Keratinocyte (primary cell): ENCODE data around the gene ZNF641. TPM values are rescaled to one million over a fixed set of nuclear protein-coding genes. Genes with fewer than 3 reads are reported as not detected.
"Not testable (repeated sequence)": the region's sequence is repeated elsewhere in the genome, so short reads cannot be mapped to it uniquely, and the experiment has no call there.

Experiments
- DNase-seq: peaks from one replicate; pipeline ENCODE4 v3.0.0-alpha.2; 2011; ENCODE audit warnings: low read depth, missing footprints, low spot score
- FAIRE-seq: peaks from 2 replicates; lab custom pipeline; 2011; peaks lifted over from hg19 to GRCh38; lab: Jason Lieb, UNC
- H2AFZ ChIP-seq: 2 replicates; pipeline ENCODE4 v1.6.0; 2012; ENCODE audit warnings: low read length, control low read depth, inconsistent platforms; ENCODE audit not compliant: control insufficient read depth
- H3K27ac ChIP-seq: 2 replicates; pipeline ENCODE4 v1.5.1; 2011; ENCODE audit warnings: low read length; ENCODE audit not compliant: control insufficient read depth, insufficient read depth
- H3K27me3 ChIP-seq: 3 replicates; pipeline ENCODE4 v1.6.0; 2011; ENCODE audit warnings: low read length; ENCODE audit not compliant: control insufficient read depth, insufficient read depth; ENCODE audit errors: extremely low read depth
- H3K36me3 ChIP-seq, 2 experiments: 2 replicates in 1 of 2; 3 replicates in 1 of 2; pipeline ENCODE4 v1.5.1; 2011; ENCODE audit warnings: low read length in 2 of 2, mild to moderate bottlenecking in 1 of 2; ENCODE audit not compliant: control insufficient read depth in 2 of 2, insufficient read depth in 2 of 2; ENCODE audit errors: extremely low read depth in 1 of 2
- H3K4me1 ChIP-seq: 3 replicates; pipeline ENCODE4 v1.5.1; 2011; ENCODE audit warnings: low read length; ENCODE audit not compliant: control insufficient read depth, insufficient read depth; ENCODE audit errors: extremely low read depth
- H3K4me2 ChIP-seq: 3 replicates; pipeline ENCODE4 v1.6.0; 2011; ENCODE audit warnings: low read depth, low read length; ENCODE audit not compliant: control insufficient read depth, insufficient read depth; ENCODE audit errors: extremely low read depth
- H3K4me3 ChIP-seq, 3 experiments: fragments of 200-600 bp in 1 of 3; sonication (generic) in 1 of 3; 2 replicates in 2 of 3; 3 replicates in 1 of 3; pipeline ENCODE4 v1.5.1; 2011 to 2016; ENCODE audit warnings: low read length in 3 of 3, mild to moderate bottlenecking in 3 of 3, control low read depth in 2 of 3, inconsistent platforms in 1 of 3, low read depth in 1 of 3, mixed read lengths in 1 of 3, mixed run types in 1 of 3, moderate library complexity in 1 of 3; ENCODE audit not compliant: control insufficient read depth in 2 of 3, insufficient read depth in 2 of 3; ENCODE audit errors: extremely low read depth in 1 of 3
- H3K79me2 ChIP-seq: 2 replicates; pipeline ENCODE4 v1.6.0; 2012; ENCODE audit warnings: low read length; ENCODE audit not compliant: control insufficient read depth, insufficient read depth
- H3K9ac ChIP-seq: 3 replicates; pipeline ENCODE4 v1.6.0; 2011; ENCODE audit warnings: low read length; ENCODE audit not compliant: control insufficient read depth, insufficient read depth; ENCODE audit errors: extremely low read depth
- H3K9me1 ChIP-seq: 3 replicates; pipeline ENCODE4 v1.6.0; 2011; ENCODE audit warnings: low read length; ENCODE audit not compliant: control insufficient read depth, insufficient read depth; ENCODE audit errors: extremely low read depth
- H3K9me3 ChIP-seq: 2 replicates; pipeline ENCODE4 v1.5.1; 2012; ENCODE audit warnings: low read depth, low read length; ENCODE audit not compliant: control insufficient read depth
- H4K20me1 ChIP-seq: 3 replicates; pipeline ENCODE4 v1.6.0; 2011; ENCODE audit warnings: low read length; ENCODE audit not compliant: control insufficient read depth, insufficient read depth; ENCODE audit errors: extremely low read depth
- EZH2 ChIP-seq: IDR thresholded peaks from one replicate; pipeline ENCODE4 v1.6.1; 2012; ENCODE audit warnings: inconsistent platforms, mild to moderate bottlenecking, low read length, moderate library complexity
- dilution Hi-C: fragments of 300-500 bp; cut with MboI; formaldehyde crosslinking; loops from one replicate; pipeline ENCODE4 v1.7.0; 2020; ENCODE audit warnings: low sequenced_read_pairs; ENCODE audit not compliant: extremely low pct_ligation_motif_present
- polyA plus RNA-seq, 5 experiments: library from polyadenylated mRNA; depleted of rRNA in 3 of 5; stranded (reverse) in 3 of 5; stranded (forward) in 1 of 5; unstranded in 1 of 5; fragments of >200 nt; gene quantifications; 1 replicate in 1 of 5; 2 replicates in 3 of 5; 3 replicates in 1 of 5; pipeline versions ENCODE4 v1.2.1 to v1.2.3, GENCODE V29; 2011 to 2012; ENCODE audit warnings: missing spikeins in 2 of 5, low read depth in 1 of 5, low replicate concordance in 1 of 5
- TF ChIP-seq, protein P1 (sequence below), 3 experiments: IDR thresholded peaks in 1 of 3; conservative IDR thresholded peaks in 1 of 3; optimal IDR thresholded peaks in 1 of 3; 2 replicates in 2 of 3; 3 replicates in 1 of 3; pipeline versions ENCODE3 to v1.5.1; 2011; ENCODE audit warnings: low read length in 3 of 3, mild to moderate bottlenecking in 3 of 3, moderate library complexity in 2 of 3, control low read depth in 1 of 3, inconsistent platforms in 1 of 3; ENCODE audit not compliant: insufficient read depth in 2 of 3; ENCODE audit errors: extremely low read depth in 1 of 3

Gene ZNF641
- polyA plus RNA-seq, 1 donor (not counting 4 experiments of a cell fraction or from before 2014, with no cell fraction given) = 6.4 TPM

DNA sequence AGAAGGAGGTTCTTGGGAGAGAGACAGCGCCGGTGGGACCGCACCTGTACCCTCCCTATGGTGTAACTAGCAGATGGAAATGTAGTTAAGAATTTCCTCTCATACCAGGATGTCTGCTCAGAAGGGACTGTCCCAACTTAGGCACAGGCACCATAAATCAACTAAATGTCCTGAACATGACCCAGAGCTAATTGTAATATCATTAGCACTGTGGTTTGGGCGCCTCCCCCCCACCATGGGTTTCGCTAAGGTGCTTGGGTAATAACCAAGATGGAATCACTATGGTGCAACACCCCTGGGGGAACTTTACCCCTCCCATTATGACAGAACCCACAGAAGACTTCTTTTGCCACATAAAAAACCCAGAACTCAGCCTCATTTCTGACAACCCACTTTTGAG, 15.9 kb downstream of the ZNF641 start:
- no peak overlapping the region for H3K9ac ChIP-seq
- H4K20me1 ChIP-seq = no peaks in the 10 kb centered on the region
- H3K79me2 ChIP-seq = no peaks in the 10 kb centered on the region
- H3K9me1 ChIP-seq = no peaks in the 10 kb centered on the region
- no peaks in the 10 kb centered on the region for H3K9me3 ChIP-seq
- no peaks in the 10 kb centered on the region for H3K4me1 ChIP-seq
- H3K27me3 ChIP-seq = no peaks in the 10 kb centered on the region
- DNase-seq = no peak
- TF ChIP-seq EZH2 = no peak
- TF ChIP-seq, protein P1, sequence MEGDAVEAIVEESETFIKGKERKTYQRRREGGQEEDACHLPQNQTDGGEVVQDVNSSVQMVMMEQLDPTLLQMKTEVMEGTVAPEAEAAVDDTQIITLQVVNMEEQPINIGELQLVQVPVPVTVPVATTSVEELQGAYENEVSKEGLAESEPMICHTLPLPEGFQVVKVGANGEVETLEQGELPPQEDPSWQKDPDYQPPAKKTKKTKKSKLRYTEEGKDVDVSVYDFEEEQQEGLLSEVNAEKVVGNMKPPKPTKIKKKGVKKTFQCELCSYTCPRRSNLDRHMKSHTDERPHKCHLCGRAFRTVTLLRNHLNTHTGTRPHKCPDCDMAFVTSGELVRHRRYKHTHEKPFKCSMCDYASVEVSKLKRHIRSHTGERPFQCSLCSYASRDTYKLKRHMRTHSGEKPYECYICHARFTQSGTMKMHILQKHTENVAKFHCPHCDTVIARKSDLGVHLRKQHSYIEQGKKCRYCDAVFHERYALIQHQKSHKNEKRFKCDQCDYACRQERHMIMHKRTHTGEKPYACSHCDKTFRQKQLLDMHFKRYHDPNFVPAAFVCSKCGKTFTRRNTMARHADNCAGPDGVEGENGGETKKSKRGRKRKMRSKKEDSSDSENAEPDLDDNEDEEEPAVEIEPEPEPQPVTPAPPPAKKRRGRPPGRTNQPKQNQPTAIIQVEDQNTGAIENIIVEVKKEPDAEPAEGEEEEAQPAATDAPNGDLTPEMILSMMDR (optimal IDR thresholded peaks at IDR 0.05 in 1 of 3, IDR thresholded peaks at IDR 0.05 in 1 of 3, conservative IDR thresholded peaks at IDR 0.05 in 1 of 3; ENCODE audit: extremely low read depth in 1 of 3, insufficient read depth in 2 of 3, low read length in 3 of 3) = no peak
- no peaks in the 10 kb centered on the region for H3K36me3 ChIP-seq
- FAIRE-seq = no peak
- H3K4me3 ChIP-seq = no peak overlapping the region
- no peak overlapping the region for H3K27ac ChIP-seq
- H2AFZ ChIP-seq = no peak overlapping the region
- dilution Hi-C loops = no loop called here
- H3K4me2 ChIP-seq = no peak overlapping the region

DNA sequence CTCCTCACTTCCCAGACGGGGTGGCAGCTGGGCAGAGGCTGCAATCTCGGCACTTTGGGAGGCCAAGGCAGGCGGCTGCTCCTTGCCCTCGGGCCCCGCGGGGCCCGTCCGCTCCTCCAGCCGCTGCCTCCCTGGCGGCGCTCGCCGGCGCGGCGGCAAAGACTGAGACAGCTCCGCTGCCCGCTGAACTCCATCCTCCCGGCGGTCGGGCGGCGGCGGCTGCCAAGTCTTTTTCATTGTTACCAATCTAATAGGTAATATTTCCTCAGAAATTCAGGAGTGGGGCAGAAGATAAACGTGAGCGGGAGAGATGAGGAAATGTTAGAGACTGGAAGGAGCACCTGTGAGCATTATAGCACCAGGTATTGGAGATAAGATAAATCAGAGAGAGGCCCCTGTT, 17.0 kb downstream of the ZNF641 start:
- H3K9me1 ChIP-seq, H4K20me1 ChIP-seq, H3K4me3 ChIP-seq, H3K4me1 ChIP-seq, DNase-seq, H3K4me2 ChIP-seq, H3K27ac ChIP-seq, H2AFZ ChIP-seq, H3K9me3 ChIP-seq, H3K36me3 ChIP-seq, FAIRE-seq, H3K27me3 ChIP-seq, H3K79me2 ChIP-seq, H3K9ac ChIP-seq, dilution Hi-C loops: not testable (repeated sequence)

DNA sequence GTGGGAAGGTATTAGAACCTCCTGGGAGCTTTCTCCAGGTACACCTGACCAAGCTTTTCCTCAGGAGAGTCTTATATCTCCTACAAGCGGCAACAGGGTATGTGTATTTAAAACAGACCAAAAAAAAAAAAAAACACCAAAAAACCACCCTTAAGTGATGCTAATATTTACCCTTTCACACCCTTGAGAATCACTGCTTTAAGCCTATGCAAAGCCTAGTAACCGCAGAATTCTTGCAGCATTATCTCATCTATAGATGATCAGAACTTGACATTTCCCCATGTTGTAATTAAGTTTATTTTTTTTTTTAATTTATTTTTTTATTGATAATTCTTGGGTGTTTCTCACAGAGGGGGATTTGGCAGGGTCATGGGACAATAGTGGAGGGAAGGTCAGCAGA, 19.3 kb downstream of the ZNF641 start:
- Histone ChIP-seq H3K27me3 (no peaks in the 10 kb centered on the region), H3K9me3 (no peaks in the 10 kb centered on the region), H3K9me1 (no peaks in the 10 kb centered on the region), H3K4me1 (no peaks in the 10 kb centered on the region), H3K4me2 (no peak overlapping the region), H3K36me3 (no peaks in the 10 kb centered on the region), H3K27ac (no peak overlapping the region), H3K4me3 (no peak overlapping the region), H3K9ac (no peak overlapping the region), H4K20me1 (no peaks in the 10 kb centered on the region), H2AFZ (no peak overlapping the region), H3K79me2 (no peaks in the 10 kb centered on the region)
- no peak for FAIRE-seq
- dilution Hi-C loops = no loop called here
- DNase-seq = no peak
- TF ChIP-seq, protein P1 (optimal IDR thresholded peaks at IDR 0.05 in 1 of 3, IDR thresholded peaks at IDR 0.05 in 1 of 3, conservative IDR thresholded peaks at IDR 0.05 in 1 of 3; ENCODE audit: extremely low read depth in 1 of 3, insufficient read depth in 2 of 3, low read length in 3 of 3) = no peak
- no peak for TF ChIP-seq EZH2
